WTC11 (cell line): ENCODE measurements around the gene TP73. TPM values are rescaled to one million over a fixed set of nuclear protein-coding genes. Genes with fewer than 3 reads are reported as not detected.

Experiments used
- ATAC-seq: fragments of 200-7000 bp; cut with Tn5 transposase; 2 replicates; pipeline ENCODE4 v1.10.0; 2021; ENCODE audit warnings: mild to moderate bottlenecking, moderate library complexity
- CTCF ChIA-PET: fragments of 300-600 bp; sonication (Branson Sonifier 250); formaldehyde crosslinking; loops from one replicate; lab custom pipeline; 2021; ENCODE audit warnings: antibody characterized with exemption; lab: Charles Lee
- POLR2A ChIA-PET: fragments of 350-600 bp; sonication (Branson Sonifier 250); formaldehyde crosslinking; loops from one replicate; lab custom pipeline; 2021; ENCODE audit warnings: antibody characterized with exemption; lab: Charles Lee
- DNase-seq: peaks from one replicate; pipeline ENCODE4 v3.0.0; 2021; ENCODE audit warnings: low spot score
- H3K27ac Mint-ChIP-seq: 2 replicates; pipeline ENCODE4 v1.8.0; 2021; ENCODE audit warnings: mixed read lengths
- H3K27me3 Mint-ChIP-seq: 2 replicates; pipeline ENCODE4 v1.8.0; 2021; ENCODE audit warnings: low read depth, mild to moderate bottlenecking, moderate library complexity, mixed read lengths
- H3K36me3 Mint-ChIP-seq: 2 replicates; pipeline ENCODE4 v1.8.0; 2021; ENCODE audit warnings: mixed read lengths
- H3K4me1 Mint-ChIP-seq: 2 replicates; pipeline ENCODE4 v1.8.0; 2022; ENCODE audit warnings: mixed read lengths
- H3K4me3 Mint-ChIP-seq: 2 replicates; pipeline ENCODE4 v1.8.0; 2021; ENCODE audit warnings: mild to moderate bottlenecking, moderate library complexity, mixed read lengths
- H3K9me3 Mint-ChIP-seq: 2 replicates; pipeline ENCODE4 v1.8.0; 2021; ENCODE audit warnings: mixed read lengths
- ATF3 ChIP-seq: sonication (generic); formaldehyde crosslinking; conservative IDR thresholded peaks from 2 replicates; pipeline ENCODE4 v1.8.1; 2022; ENCODE audit warnings: mild to moderate bottlenecking, missing genetic modification reagents
- ELF4 ChIP-seq: sonication (generic); formaldehyde crosslinking; IDR thresholded peaks from 2 replicates; pipeline ENCODE4 v1.8.1; 2022; ENCODE audit warnings: low read depth, mild to moderate bottlenecking, moderate library complexity, missing genetic modification reagents
- MYBL2 ChIP-seq: sonication (generic); formaldehyde crosslinking; IDR thresholded peaks from 2 replicates; pipeline ENCODE4 v1.8.1; 2023; ENCODE audit warnings: mild to moderate bottlenecking, moderate library complexity, missing genetic modification reagents
- NFE2L1 ChIP-seq: sonication (generic); formaldehyde crosslinking; IDR thresholded peaks from 2 replicates; pipeline ENCODE4 v1.8.1; 2023; ENCODE audit warnings: missing genetic modification reagents
- NFYB ChIP-seq: sonication (generic); formaldehyde crosslinking; conservative IDR thresholded peaks from 2 replicates; pipeline ENCODE4 v1.8.0; 2022; ENCODE audit warnings: low read depth, missing genetic modification reagents
- SP1 ChIP-seq: sonication (generic); formaldehyde crosslinking; conservative IDR thresholded peaks from 2 replicates; pipeline ENCODE4 v1.8.1; 2022; ENCODE audit warnings: missing genetic modification reagents
- ZBTB21 ChIP-seq: sonication (generic); formaldehyde crosslinking; IDR thresholded peaks from 2 replicates; pipeline ENCODE4 v1.8.1; 2023; ENCODE audit warnings: mild to moderate bottlenecking, missing genetic modification reagents, borderline replicate concordance
- ZNF138 ChIP-seq: sonication (generic); formaldehyde crosslinking; conservative IDR thresholded peaks from 2 replicates; pipeline ENCODE4 v1.8.1; 2022; ENCODE audit warnings: mild to moderate bottlenecking, moderate library complexity, missing genetic modification reagents
- ZNF281 ChIP-seq: sonication (generic); formaldehyde crosslinking; IDR thresholded peaks from 2 replicates; pipeline ENCODE4 v1.8.0; 2023; ENCODE audit warnings: mild to moderate bottlenecking, missing genetic modification reagents
- total RNA-seq: library from RNA; stranded (reverse); gene quantifications from 3 replicates; pipeline ENCODE4 v1.2.3, GENCODE V29; 2021
- TF ChIP-seq, protein P1 (sequence below): fragments of 250-450 bp; sonication (Bioruptor Pico); IDR thresholded peaks from 2 replicates; pipeline ENCODE4 v1.9.0; 2021; ENCODE audit warnings: mild to moderate bottlenecking
- TF ChIP-seq, protein P2 (sequence below): sonication (generic); formaldehyde crosslinking; IDR thresholded peaks from 2 replicates; pipeline ENCODE4 v1.8.1; 2023; ENCODE audit warnings: mild to moderate bottlenecking, missing genetic modification reagents, moderate library complexity
- TF ChIP-seq, protein P3 (sequence below): sonication (generic); formaldehyde crosslinking; conservative IDR thresholded peaks from 2 replicates; pipeline ENCODE4 v1.8.1; 2023; ENCODE audit warnings: mild to moderate bottlenecking, low read depth, missing genetic modification reagents, moderate library complexity
- TF ChIP-seq, protein P4 (sequence below): sonication (generic); formaldehyde crosslinking; IDR thresholded peaks from 2 replicates; pipeline ENCODE4 v1.8.1; 2022; ENCODE audit warnings: low read depth, missing genetic modification reagents, borderline replicate concordance

TP73 gene
- total RNA-seq, 1 experiment from 2014 or later: 5.7 TPM

GRCh38 chr1:3607703-3608065 lies 44.6 kb upstream of the TP73 start:
- TF ChIP-seq ZNF138: no peak
- TF ChIP-seq MYBL2 (CRISPR knock-in tag): no peak
- no peak for TF ChIP-seq ATF3 (CRISPR knock-in tag)
- TF ChIP-seq, protein P1, sequence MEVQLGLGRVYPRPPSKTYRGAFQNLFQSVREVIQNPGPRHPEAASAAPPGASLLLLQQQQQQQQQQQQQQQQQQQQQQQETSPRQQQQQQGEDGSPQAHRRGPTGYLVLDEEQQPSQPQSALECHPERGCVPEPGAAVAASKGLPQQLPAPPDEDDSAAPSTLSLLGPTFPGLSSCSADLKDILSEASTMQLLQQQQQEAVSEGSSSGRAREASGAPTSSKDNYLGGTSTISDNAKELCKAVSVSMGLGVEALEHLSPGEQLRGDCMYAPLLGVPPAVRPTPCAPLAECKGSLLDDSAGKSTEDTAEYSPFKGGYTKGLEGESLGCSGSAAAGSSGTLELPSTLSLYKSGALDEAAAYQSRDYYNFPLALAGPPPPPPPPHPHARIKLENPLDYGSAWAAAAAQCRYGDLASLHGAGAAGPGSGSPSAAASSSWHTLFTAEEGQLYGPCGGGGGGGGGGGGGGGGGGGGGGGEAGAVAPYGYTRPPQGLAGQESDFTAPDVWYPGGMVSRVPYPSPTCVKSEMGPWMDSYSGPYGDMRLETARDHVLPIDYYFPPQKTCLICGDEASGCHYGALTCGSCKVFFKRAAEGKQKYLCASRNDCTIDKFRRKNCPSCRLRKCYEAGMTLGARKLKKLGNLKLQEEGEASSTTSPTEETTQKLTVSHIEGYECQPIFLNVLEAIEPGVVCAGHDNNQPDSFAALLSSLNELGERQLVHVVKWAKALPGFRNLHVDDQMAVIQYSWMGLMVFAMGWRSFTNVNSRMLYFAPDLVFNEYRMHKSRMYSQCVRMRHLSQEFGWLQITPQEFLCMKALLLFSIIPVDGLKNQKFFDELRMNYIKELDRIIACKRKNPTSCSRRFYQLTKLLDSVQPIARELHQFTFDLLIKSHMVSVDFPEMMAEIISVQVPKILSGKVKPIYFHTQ: no peak
- ChIA-PET POLR2A (no interaction called here), CTCF (interaction anchor here (0.8 to 2.2 kb wide), 4 partner anchors 11 to 155 kb away, joined by 4 to 11 read pairs (median 6); no protein-coding TSS in a partner anchor)
- no peak for DNase-seq
- no peaks in the 10 kb centered on the region for H3K9me3 Mint-ChIP-seq
- H3K4me1 Mint-ChIP-seq: peaks cover 15% of the 10 kb centered on the region
- H3K36me3 Mint-ChIP-seq: no peaks in the 10 kb centered on the region
- peaks cover 10% of the 10 kb centered on the region for H3K27me3 Mint-ChIP-seq
- H3K4me3 Mint-ChIP-seq: no peak overlapping the region
- no peak overlapping the region for H3K27ac Mint-ChIP-seq
- ATAC-seq: no peak

DNA sequence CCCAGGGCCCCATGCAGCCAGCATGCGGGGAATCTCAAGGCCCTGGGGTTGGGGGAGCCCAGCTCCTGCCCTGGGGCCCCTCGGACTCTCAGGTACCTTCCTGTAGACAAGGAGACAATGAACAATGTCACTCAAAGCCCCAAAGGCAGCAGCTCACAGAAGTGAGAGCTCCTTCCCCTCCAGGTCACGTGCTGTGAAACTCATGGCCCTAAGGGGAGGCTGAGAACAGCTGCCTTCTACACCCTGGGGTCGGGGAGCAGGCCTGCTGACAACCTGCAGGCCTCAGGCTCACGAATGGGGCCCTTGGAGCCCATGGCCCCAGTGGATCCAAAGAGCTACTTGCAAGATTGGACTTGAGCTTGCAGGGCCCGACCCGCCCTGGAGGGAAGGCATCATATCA lies 44.2 kb upstream of the TP73 start:
- POLR2A ChIA-PET: no interaction called here
- ATAC-seq: no peak
- no peak overlapping the region for H3K4me3 Mint-ChIP-seq

More for the DNA sequence above, 44.2 kb upstream of the TP73 start:
- Mint-ChIP-seq H3K36me3 (no peaks in the 10 kb centered on the region), H3K27me3 (peaks cover 15% of the 10 kb centered on the region), H3K4me1 (peaks cover 17% of the 10 kb centered on the region), H3K9me3 (no peaks in the 10 kb centered on the region), H3K27ac (no peak overlapping the region)
- no peak for TF ChIP-seq ZNF281
- TF ChIP-seq, protein P2, sequence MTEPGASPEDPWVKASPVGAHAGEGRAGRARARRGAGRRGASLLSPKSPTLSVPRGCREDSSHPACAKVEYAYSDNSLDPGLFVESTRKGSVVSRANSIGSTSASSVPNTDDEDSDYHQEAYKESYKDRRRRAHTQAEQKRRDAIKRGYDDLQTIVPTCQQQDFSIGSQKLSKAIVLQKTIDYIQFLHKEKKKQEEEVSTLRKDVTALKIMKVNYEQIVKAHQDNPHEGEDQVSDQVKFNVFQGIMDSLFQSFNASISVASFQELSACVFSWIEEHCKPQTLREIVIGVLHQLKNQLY (CRISPR knock-in tag): no peak
- TF ChIP-seq, protein P3, sequence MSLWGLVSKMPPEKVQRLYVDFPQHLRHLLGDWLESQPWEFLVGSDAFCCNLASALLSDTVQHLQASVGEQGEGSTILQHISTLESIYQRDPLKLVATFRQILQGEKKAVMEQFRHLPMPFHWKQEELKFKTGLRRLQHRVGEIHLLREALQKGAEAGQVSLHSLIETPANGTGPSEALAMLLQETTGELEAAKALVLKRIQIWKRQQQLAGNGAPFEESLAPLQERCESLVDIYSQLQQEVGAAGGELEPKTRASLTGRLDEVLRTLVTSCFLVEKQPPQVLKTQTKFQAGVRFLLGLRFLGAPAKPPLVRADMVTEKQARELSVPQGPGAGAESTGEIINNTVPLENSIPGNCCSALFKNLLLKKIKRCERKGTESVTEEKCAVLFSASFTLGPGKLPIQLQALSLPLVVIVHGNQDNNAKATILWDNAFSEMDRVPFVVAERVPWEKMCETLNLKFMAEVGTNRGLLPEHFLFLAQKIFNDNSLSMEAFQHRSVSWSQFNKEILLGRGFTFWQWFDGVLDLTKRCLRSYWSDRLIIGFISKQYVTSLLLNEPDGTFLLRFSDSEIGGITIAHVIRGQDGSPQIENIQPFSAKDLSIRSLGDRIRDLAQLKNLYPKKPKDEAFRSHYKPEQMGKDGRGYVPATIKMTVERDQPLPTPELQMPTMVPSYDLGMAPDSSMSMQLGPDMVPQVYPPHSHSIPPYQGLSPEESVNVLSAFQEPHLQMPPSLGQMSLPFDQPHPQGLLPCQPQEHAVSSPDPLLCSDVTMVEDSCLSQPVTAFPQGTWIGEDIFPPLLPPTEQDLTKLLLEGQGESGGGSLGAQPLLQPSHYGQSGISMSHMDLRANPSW (CRISPR knock-in tag): no peak
- TF ChIP-seq NFYB: no peak
- TF ChIP-seq SP1 (CRISPR knock-in tag): no peak
- TF ChIP-seq ZBTB21 (CRISPR knock-in tag): no peak
- no peak for TF ChIP-seq ELF4
- no peak for TF ChIP-seq NFE2L1 (CRISPR knock-in tag)
- TF ChIP-seq, protein P4, sequence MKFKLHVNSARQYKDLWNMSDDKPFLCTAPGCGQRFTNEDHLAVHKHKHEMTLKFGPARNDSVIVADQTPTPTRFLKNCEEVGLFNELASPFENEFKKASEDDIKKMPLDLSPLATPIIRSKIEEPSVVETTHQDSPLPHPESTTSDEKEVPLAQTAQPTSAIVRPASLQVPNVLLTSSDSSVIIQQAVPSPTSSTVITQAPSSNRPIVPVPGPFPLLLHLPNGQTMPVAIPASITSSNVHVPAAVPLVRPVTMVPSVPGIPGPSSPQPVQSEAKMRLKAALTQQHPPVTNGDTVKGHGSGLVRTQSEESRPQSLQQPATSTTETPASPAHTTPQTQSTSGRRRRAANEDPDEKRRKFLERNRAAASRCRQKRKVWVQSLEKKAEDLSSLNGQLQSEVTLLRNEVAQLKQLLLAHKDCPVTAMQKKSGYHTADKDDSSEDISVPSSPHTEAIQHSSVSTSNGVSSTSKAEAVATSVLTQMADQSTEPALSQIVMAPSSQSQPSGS (CRISPR knock-in tag): no peak
- no peak for DNase-seq
- CTCF ChIA-PET: interaction anchor here (0.8 to 2.2 kb wide), 6 partner anchors 11 to 155 kb away, joined by 3 to 11 read pairs (median 5); no protein-coding TSS in a partner anchor
